Putamen (tissue), 1 donor: ENCODE measurements around the gene NR6A1.

Source experiments
- DNase-seq: peaks from one replicate; pipeline ENCODE4 v3.0.0-alpha.2; 2016; ENCODE audit warnings: low spot score

Gene NR6A1

GRCh38 chr9:124724415-124725067 lies 46.6 kb downstream of the NR6A1 start:
- DNase-seq: no peak

GRCh38 chr9:124723352-124723751 lies 47.8 kb downstream of the NR6A1 start:
- no peak for DNase-seq

GRCh38 chr9:124721109-124721906 lies 49.8 kb downstream of the NR6A1 start:
- no peak for DNase-seq

GRCh38 chr9:124720429-124721108 lies 50.5 kb downstream of the NR6A1 start:
- DNase-seq: no peak

GRCh38 chr9:124718928-124719327 lies 52.2 kb downstream of the NR6A1 start:
- DNase-seq: no peak

- DNase-seq: no peak
Measured at GRCh38 chr9:124717597-124717996, 53.5 kb downstream of the NR6A1 start.

- no peak for DNase-seq
Measured at GRCh38 chr9:124716808-124717207, 54.3 kb downstream of the NR6A1 start.

- no peak for DNase-seq
Measured at GRCh38 chr9:124710766-124711165, 60.3 kb downstream of the NR6A1 start.

GRCh38 chr9:124709292-124709690 lies 61.8 kb downstream of the NR6A1 start:
- DNase-seq: no peak

GRCh38 chr9:124708633-124709291 lies 62.3 kb downstream of the NR6A1 start:
- DNase-seq: no peak

GRCh38 chr9:124708074-124708473 lies 63.0 kb downstream of the NR6A1 start:
- no peak for DNase-seq

GRCh38 chr9:124707666-124708065 lies 63.4 kb downstream of the NR6A1 start:
- no peak for DNase-seq

- no peak for DNase-seq
Measured at GRCh38 chr9:124706685-124707084, 64.4 kb downstream of the NR6A1 start.

- DNase-seq: no peak
Measured at GRCh38 chr9:124699575-124699974, 71.5 kb downstream of the NR6A1 start.

- DNase-seq: no peak
Measured at GRCh38 chr9:124698265-124698664, 72.8 kb downstream of the NR6A1 start.

GRCh38 chr9:124697326-124698200 lies 73.5 kb downstream of the NR6A1 start:
- DNase-seq: no peak

- no peak for DNase-seq
Measured at GRCh38 chr9:124696101-124696500, 75.0 kb downstream of the NR6A1 start.

- DNase-seq: no peak
Measured at GRCh38 chr9:124695280-124695890, 75.7 kb downstream of the NR6A1 start.

GRCh38 chr9:124694414-124695279 lies 76.5 kb downstream of the NR6A1 start:
- DNase-seq: no peak

GRCh38 chr9:124693403-124693802 lies 77.7 kb downstream of the NR6A1 start:
- no peak for DNase-seq
